GM19240 (cell line): ENCODE data around the gene FAF1.
"Not testable (repeated sequence)": the region's sequence is repeated elsewhere in the genome, so short reads cannot be mapped to it uniquely, and the experiment has no call there.

Experiments used
- DNase-seq: peaks from one replicate; pipeline ENCODE4 v3.0.0; 2011; ENCODE audit warnings: low spot score; ENCODE audit not compliant: insufficient read length

FAF1 gene

DNA sequence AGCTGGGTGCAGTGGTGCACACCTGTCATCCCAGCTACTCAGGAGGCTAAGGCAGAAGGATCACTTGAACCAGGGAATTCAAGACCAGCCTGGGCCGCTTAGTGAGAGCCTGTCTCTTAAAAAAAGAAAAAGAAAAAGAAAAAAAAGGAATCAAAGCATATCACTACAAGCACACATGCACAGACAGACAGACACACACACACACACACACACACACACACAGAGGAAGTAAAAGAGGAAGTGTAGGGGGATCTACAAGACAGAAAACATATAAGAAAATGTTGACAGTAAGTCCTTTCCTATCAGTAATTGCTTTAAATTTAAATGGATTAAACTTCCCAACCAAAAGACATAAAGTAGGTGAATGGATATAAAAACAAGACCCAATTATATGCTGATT lies 180.3 kb downstream of the FAF1 start:
- no peak for DNase-seq

GRCh38 chr1:50775740-50776139 lies 184.3 kb downstream of the FAF1 start:
- DNase-seq = no peak

GRCh38 chr1:50774759-50775351 lies 185.2 kb downstream of the FAF1 start:
- no peak for DNase-seq

DNA sequence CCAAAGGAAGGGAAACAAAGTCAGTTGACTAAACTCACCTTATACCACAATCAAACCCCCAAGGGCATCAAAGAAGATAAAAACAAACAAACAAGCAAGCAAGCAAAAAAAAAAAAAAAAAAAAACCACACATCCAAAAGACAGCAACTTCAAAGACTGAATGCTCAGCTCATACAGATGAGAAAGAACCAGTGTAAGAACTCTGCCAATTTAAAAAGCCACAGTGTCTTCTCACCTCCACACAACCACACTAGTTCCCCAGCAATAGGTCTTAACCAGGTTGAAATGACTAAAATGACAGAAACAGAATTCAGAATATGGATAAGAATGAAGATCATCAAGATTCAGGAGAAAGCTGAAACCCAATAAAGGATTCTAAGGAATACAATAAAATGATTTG lies 193.4 kb downstream of the FAF1 start:
- no peak for DNase-seq

DNA sequence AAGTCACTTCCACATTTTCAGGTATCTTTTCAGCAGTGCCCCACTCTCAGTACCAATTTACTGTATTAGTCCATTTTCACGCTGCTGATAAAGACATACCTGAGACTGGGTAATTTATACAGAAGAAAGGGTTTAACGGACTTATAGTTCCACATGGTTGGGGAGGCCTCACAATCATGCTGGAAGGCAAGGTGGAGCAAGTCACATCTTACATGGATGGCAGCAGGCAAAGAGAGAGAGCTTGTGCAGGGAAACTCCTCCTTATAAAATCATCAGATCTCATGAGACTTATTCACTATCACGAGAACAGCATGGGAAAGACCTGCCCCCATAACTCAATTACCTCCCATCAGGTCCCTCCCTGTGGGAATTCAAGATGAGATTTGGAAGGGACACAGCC lies 203.5 kb downstream of the FAF1 start:
- not testable (repeated sequence) for DNase-seq

DNA sequence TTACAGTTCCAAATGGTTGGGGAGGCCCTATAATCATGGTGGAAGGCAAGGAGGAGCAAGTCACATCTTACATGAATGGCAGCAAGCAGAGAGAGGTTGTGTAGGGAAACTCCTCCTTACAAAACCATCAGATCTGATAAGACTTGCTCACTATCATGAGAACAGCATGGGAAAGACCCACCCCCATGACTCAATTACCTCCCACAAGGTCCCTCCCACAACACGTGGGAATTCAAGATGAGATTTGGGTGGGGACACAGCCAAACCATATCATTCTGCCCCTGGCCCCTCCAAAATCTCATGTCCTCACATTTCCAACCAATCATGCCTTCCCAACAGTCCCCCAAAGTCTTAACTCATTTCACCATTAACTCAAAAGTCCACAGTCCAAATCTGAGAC lies 205.3 kb downstream of the FAF1 start:
- not testable (repeated sequence) for DNase-seq

- DNase-seq = no peak
Measured at GRCh38 chr1:50750021-50750619, 209.9 kb downstream of the FAF1 start.

GRCh38 chr1:50747394-50747793 lies 212.7 kb downstream of the FAF1 start:
- DNase-seq = no peak

- no peak for DNase-seq
Measured at GRCh38 chr1:50742523-50742922, 217.5 kb downstream of the FAF1 start.

DNA sequence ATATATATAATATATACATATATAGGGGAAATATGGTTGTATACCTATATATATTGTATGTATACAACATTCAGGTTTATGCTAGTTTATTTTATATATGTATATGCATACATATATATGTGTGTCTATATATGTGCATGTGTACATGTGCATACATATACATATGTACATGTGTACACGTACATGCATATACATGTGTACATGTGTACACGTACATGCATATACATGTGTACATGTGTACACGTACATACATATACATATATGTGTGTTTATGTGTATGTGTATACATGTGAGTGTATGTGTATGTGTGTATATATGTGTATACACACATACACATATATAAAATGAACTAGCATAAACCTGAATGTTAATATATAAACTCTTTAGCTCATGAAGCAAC lies 220.9 kb downstream of the FAF1 start:
- DNase-seq = no peak

DNA sequence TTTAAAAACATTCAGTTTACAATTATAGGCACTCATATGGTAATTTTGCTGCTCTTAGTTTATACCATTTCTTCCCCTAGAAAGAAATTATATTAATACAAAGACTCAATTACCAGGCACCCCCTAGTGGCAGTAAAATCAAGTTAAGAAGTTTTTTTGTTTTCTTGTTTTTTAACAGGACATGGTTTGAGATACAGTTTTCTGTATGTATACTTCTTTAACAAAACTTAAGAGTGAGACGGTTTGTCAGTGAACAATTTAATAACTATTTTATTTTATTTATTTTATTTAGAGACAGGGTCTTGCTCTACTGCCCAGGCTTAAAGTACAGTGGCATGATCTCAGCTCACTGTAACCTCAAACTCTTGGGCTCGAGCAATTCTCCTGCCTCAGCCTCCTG lies 224.6 kb downstream of the FAF1 start:
- DNase-seq = no peak

DNA sequence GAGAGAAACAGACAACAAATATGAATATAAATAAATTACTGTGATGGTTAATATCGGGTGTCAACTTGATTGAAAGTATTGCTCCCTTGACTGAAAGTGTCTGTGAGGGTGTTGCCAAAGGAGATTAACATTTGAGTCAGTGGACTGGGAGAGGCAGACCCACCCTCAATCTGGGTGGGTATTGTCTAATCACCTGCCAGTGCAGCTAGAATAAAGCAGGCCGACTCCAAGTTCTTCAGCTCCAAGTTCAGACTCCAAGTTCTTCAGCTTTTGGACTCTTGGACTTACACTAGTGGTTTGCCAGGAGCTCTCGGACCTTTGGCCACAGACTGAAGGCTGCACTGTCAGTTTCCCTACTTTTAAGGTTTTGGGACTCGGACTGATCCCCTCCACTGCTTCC lies 232.5 kb downstream of the FAF1 start:
- not testable (repeated sequence) for DNase-seq

DNA sequence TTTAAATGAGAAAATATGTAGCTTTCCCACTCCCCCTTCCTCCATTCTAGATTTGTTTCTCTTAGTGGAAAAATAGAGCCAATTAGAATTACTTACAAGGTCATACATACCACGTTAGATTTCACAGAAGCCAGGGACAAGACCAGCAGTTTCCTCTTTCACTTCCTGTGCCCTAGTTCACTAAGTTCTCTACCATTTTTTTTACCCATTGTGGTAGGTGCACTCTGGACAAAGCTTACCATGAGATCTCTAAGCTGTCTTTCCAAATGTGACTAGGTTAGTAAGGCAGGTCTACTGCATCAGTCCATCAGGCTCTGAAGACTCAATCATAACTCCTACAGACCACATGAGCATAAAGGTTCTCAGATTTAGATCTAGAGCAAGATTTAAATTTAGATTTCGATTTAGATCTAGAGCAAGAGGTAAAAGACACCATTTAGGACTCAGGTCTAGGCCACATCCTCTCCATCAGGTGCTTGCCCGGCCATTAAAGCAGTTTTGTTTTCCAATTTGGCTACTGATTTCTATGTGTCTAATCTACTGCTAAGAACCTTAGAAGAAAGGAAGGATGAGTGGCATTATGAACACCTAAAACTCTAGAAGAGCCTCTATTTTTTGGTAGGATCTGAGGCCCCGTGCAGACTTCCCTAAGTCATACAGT lies 235.3 kb downstream of the FAF1 start:
- DNase-seq = no peak

DNA sequence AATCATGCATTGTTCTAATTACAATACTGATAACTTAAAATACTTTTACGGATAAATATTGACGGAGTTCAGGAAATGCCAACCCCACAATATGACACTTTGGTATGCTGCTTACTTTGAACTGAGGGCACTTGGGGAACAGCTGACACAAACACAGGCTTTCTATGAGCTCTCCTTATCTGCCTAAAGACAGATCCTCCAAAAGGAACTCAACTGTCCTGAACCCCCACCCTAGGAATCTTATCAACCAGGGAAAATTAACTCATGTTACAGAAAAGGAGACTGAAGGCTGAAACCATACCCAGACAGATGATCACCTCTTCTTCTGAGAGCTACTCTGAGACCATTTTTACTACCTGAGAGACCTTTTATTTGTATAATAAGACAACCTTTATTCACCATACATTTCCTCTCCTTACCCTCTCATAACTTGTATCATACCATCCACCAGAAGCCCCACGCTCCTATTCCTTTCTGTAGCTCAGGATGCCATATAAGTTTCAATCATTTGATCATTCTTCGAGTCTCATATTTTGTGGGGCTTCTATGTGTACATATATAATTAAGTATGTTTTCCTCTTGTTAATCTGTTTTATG lies 239.5 kb downstream of the FAF1 start:
- no peak for DNase-seq

DNA sequence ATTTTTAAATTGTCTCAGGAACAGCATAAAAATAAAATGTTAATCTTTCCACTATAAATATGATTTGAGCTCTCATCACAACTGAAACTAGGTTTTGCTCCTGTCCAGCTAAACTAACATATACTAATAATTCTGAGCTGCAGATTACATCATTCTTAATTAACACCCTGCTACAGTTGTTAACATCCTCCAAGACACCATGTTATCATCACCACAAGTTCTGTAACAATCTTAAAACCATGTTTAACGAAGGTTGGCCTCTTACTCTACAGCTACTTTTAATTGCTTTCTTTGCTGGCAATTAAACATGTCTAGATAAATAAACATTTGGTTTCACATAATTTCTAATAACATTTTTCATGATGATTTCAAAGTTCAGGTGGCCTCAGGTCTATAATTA lies 240.9 kb downstream of the FAF1 start:
- DNase-seq = no peak

DNA sequence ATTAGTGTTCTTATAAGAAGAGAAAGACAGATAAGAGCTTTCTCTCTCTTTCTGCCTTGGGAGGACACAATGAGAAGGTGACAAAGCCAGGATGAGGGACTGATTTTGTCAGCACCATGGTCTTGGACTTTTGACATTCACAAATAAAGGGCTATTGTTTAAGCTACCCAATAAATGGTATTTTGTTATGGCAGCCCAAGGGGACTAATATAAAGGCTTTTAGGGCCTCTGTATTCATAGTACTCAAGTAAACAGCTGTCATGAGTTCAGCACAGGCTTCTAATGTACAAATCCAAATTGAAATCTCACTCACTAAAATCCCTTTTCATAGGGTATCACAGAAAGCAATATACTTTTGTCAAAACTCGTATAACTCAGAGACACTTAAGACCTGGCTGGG lies 242.7 kb downstream of the FAF1 start:
- DNase-seq = no peak

DNA sequence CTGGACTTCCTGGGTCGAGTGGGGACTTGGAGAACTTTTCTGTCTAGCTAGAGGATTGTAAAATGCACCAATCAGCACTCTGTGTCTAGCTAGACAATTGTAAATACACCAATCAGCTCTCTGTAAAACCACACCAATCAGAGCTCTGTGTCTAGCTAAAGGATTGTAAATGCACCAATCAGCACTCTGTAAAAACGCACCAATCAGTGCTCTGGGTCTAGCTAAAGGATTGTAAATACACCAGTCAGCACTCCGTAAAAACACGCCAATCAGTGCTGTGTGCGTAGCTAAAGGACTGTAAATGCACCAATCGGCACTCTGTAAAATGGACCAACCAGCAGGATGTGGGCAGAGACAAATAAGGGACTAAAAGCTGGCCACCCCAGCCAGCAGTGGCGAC lies 243.6 kb downstream of the FAF1 start:
- DNase-seq = not testable (repeated sequence)

DNA sequence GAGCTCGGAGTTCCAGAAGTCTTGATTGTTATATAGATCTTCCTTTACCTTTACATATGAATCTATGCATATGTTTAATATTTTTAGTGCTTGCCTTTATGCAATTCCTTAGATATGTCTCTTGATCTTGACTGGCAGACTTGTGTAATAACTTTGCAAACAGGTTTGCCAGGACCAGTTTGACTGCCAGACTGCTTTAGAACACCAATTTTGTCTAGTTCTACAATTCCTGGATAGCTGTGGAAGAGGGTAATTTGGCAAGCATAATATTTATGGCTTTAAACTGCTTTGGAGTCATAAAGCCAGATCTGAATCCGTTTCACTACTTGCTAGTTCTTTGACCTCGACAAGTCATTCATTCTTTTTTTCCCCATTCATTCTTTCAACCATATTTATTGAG lies 250.0 kb downstream of the FAF1 start:
- no peak for DNase-seq

GRCh38 chr1:50707824-50708223 lies 252.2 kb downstream of the FAF1 start:
- DNase-seq = no peak

- DNase-seq = no peak
Measured at GRCh38 chr1:50705699-50706098, 254.4 kb downstream of the FAF1 start.

GRCh38 chr1:50705041-50705440 lies 255.0 kb downstream of the FAF1 start:
- DNase-seq = no peak

DNA sequence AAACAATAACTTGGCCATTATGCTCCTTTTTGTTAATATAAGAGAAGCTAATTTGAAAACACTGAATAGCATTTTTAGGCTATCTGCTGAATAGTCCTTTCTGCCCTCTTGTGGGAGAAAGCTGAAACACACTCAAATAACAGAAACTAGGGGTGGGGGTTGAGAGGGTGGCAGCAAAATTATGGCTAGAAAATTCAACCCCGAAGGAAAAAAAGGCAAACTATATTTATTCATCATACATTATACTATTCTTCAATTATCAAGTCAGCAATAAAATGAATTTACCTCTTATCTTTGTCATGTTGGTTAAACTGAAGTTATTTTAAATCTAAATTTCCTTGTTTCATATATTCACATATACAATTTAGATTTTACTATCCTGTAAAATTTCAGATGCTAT lies 255.9 kb downstream of the FAF1 start:
- DNase-seq = peak; percentile 22

GRCh38 chr1:50703240-50703639 lies 256.8 kb downstream of the FAF1 start:
- DNase-seq = no peak
